NCI-H526 treated with DMSO at 0.1 percent for 48 hours (cell line): ENCODE data around the gene ERCC3.
"Not testable (repeated sequence)": the region's sequence is repeated elsewhere in the genome, so short reads cannot be mapped to it uniquely, and the experiment has no call there.

Experiments used
- DNase-seq: peaks from one replicate; lab custom pipeline; 2025; lab: John Stamatoyannopoulos, UW

The ERCC3 gene

GRCh38 chr2:127279781-127280180, 14.2 kb downstream of the ERCC3 start:
- DNase-seq, result no peak

- DNase-seq, result no peak
Measured at GRCh38 chr2:127278959-127279358, 15.0 kb downstream of the ERCC3 start.

DNA sequence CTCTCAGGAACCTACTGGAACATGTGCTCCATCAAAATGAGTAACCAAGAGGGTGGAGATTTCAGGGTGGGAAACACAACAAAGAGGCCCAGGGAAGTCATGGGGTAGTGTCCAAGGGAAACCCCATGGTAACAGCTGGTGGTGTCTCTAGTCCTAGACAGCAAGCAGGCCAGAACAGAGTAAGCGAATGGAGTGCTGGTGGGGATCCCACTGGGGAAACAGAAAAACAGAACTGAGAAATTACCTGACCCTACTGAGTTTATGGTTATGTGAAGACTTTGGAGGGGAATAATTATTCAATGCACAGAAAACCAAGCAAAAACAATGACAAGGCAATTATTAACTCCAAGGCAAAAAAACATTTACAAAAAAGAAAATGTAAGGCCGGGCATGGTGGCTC, 16.9 kb downstream of the ERCC3 start:
- no peak for DNase-seq

GRCh38 chr2:127275789-127276188, 18.2 kb downstream of the ERCC3 start:
- no peak for DNase-seq

- no peak for DNase-seq
Measured at GRCh38 chr2:127275356-127275755, 18.6 kb downstream of the ERCC3 start.

DNA sequence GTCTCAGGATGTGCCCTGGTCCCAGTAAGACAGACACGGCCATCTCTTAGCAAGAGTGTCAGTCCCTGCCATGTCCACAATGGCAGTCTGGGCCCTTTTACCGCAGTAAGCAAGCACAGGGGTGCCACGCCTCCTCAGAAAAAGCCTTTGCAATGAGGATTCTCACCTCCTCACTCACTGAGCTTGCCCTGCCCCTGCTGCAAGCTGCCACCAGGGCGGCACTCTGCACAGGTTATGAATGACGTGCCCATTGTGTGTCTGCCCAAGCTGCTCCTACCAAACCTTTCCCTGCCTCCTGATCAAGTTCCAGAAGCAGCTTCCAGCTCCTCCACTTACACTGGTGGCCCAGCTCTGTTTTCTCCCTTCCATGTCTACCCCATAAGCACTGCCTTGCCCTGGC, 23.3 kb downstream of the ERCC3 start:
- no peak for DNase-seq

GRCh38 chr2:127261804-127262406, 32.0 kb downstream of the ERCC3 start:
- no peak for DNase-seq

GRCh38 chr2:127259355-127259754, 34.6 kb downstream of the ERCC3 start:
- no peak for DNase-seq

- no peak for DNase-seq
Measured at GRCh38 chr2:127256866-127257265, 37.1 kb downstream of the ERCC3 start.

DNA sequence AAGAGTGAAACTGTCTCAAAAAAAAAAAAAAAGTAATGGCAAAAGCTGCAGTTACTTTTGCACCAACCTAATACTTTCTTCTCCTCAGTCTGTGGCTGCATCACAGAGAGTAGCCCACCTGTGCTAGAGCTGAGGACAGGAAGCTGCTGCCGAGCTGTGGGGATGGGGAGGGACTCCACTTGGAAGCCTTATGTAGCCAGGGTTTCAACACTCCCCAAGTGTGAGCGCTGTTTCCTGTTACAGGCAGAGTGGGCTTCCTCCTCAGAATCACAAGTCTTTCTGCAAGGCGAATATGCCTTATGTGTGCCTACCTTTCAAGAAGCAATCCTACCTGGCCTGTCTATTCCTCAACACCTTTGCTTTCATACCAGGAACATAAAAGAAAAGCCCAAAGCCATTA, 37.6 kb downstream of the ERCC3 start:
- DNase-seq, result no peak

- DNase-seq, result no peak
Measured at GRCh38 chr2:127255721-127256120, 38.2 kb downstream of the ERCC3 start.

GRCh38 chr2:127255146-127255545, 38.8 kb downstream of the ERCC3 start:
- DNase-seq, result no peak

DNA sequence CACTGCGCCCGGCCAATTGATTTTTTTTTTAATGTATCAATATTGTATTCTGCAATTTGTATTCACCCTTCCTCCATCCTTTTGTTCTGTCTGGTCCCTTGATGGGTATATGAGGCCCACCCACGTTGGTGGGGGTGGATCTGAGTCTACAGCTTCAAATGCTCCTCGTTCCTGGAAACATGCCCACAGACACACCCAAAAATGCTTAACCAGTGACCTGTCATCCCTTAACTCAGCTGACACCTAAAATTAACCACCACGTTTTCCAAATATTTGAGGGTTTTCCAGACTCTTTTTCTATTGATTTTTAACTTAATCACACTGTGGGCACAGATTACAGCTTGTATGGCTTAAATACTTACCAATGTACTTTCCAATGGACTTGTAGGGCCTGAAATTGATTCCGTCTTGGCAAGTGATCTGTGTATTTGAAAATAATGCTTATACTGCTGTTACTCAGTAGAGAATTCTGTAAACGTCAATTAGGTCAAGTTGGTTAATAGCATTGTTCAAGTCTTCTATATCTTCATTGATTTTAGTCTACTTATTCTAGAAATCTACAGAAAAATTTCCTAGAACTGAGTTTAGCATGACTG, 39.5 kb downstream of the ERCC3 start:
- DNase-seq, result no peak

DNA sequence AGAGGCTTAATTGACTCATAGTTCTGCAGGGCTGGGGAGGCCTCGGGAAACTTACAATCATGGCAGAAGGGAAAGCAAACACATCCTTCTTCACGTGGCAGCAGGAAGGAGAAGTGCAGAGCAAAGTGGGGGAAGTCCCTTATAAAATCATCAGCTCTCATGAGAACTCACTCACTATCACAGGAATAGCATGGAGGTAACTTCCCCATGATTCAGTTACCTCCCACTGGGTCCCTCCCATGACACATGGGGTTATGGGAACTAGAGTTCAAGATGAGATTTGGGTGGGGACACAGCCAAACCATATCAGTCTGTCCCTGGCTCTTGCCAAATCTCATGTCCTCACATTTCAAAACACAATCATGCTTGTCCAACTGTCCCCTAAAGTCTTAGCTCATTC, 52.8 kb downstream of the ERCC3 start:
- not testable (repeated sequence) for DNase-seq

DNA sequence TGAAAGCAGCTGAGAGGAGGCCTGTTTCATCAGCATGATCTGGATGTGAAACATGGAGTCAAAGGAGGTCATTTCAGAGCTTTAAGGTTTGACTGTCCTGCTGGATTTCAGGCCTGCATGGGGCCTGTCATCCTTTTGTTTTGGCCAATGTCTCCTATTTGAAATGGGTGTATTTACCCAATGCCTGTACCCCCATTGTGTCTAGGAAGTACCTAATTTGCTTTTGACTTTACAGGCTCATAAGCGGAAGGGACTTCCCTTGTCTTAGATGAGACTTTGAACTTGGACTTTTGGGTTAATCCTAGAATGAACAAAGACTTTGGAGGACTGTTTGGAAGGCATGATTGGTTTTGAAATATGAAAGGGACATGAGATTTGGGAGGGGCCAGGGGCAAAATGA, 54.5 kb downstream of the ERCC3 start:
- DNase-seq, result no peak

GRCh38 chr2:127237768-127238167, 56.2 kb downstream of the ERCC3 start:
- not testable (repeated sequence) for DNase-seq

- no peak for DNase-seq
Measured at GRCh38 chr2:127235082-127235702, 58.8 kb downstream of the ERCC3 start.

DNA sequence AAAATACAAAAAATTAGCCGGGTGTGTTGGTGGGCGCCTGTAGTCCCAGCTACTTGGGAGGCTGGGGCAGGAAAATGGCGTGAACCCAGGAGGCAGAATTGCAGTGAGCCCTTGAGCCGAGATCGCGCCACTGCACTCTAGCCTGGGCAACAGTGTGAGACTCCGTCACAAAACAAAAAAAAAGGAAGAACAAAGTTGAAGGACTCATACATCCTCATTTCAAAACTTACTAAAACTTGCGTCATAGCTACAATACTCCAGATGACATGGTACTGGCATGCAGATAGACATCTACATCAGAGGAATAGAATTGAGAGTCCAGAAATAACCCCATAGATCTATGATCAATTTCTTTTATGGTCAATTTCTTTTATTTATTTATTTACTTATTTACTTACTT, 60.2 kb downstream of the ERCC3 start:
- DNase-seq, result no peak

- no peak for DNase-seq
Measured at GRCh38 chr2:127231130-127231865, 62.6 kb downstream of the ERCC3 start.

DNA sequence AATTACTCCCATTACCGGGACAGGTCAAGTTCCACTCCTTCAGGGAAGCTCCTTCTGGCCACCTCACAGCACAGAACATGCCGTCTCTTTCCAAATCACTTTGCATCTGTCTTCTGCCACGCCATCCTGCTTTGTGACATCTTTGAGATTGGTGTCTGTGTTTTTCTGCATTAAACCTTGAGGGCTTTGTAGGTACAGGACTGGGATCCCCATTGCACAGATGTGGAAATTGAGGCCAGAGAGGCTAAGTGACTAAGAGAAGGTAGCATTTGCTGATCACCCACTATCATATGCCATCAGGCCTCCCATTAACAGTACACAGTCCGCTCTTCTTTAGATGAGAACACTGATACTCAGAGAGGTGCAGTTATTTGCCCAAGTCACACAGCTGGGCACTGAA, 64.4 kb downstream of the ERCC3 start:
- DNase-seq, result no peak

- DNase-seq, result no peak
Measured at GRCh38 chr2:127228102-127228501, 65.8 kb downstream of the ERCC3 start.

GRCh38 chr2:127227264-127227660, 66.7 kb downstream of the ERCC3 start:
- not testable (repeated sequence) for DNase-seq
